Osteocyte (in vitro differentiated cells): ENCODE measurements around the gene JPT1. TPM values are rescaled to one million over a fixed set of nuclear protein-coding genes. Genes with fewer than 3 reads are reported as not detected.
A peak's percentile ranks its signal among the peaks of the same experiment; 100 is the strongest.

ENCODE experiments used
- DNase-seq: peaks from one replicate; pipeline ENCODE4 v3.0.0; 2021; ENCODE audit warnings: mixed read lengths; ENCODE audit not compliant: unreplicated experiment; ENCODE audit errors: extremely low spot score
- H3K27ac Mint-ChIP-seq: one replicate; pipeline ENCODE4 v1.8.0; 2021; ENCODE audit warnings: mild to moderate bottlenecking, mixed read lengths; ENCODE audit not compliant: unreplicated experiment
- H3K27me3 Mint-ChIP-seq: one replicate; pipeline ENCODE4 v1.8.0; 2021; ENCODE audit warnings: mixed read lengths; ENCODE audit not compliant: unreplicated experiment
- H3K36me3 Mint-ChIP-seq: one replicate; pipeline ENCODE4 v1.8.0; 2021; ENCODE audit warnings: mixed read lengths; ENCODE audit not compliant: unreplicated experiment
- H3K4me1 Mint-ChIP-seq: one replicate; pipeline ENCODE4 v1.8.0; 2021; ENCODE audit warnings: mixed read lengths; ENCODE audit not compliant: unreplicated experiment
- H3K4me3 Mint-ChIP-seq: one replicate; pipeline ENCODE4 v1.8.0; 2021; ENCODE audit warnings: mild to moderate bottlenecking, moderate library complexity, mixed read lengths; ENCODE audit not compliant: unreplicated experiment
- H3K9me3 Mint-ChIP-seq: one replicate; pipeline ENCODE4 v1.8.0; 2021; ENCODE audit warnings: mixed read lengths; ENCODE audit not compliant: unreplicated experiment
- CTCF ChIP-seq: fragments of 200-600 bp; sonication (generic); IDR thresholded peaks from 2 replicates; pipeline ENCODE4 v1.5.0; 2021; ENCODE audit warnings: antibody characterized with exemption, mild to moderate bottlenecking, moderate library complexity
- long read RNA-seq: library from polyadenylated mRNA; unstranded; transcript quantifications from one replicate; pipeline ENCODE4 v2.0.0, GENCODE V29; 2021
- total RNA-seq: library from RNA; stranded (reverse); gene quantifications from 2 replicates; pipeline ENCODE4 v1.2.1, GENCODE V29; 2021

The JPT1 gene
- 89.7 and 95.9 TPM in 2 replicates for total RNA-seq
- long read RNA-seq, partial matches to known transcripts = 0 of 4 reads
- long read RNA-seq, other reads (novel, unspliced or antisense) = 4 of 4 reads

GRCh38 chr17:75154195-75155106 lies at the start of gene JPT1:
TSS of gene JPT1 (minus strand) at chr17:75154512. CDS start at chr17:75154397, 115 bp downstream.
- Mint-ChIP-seq H3K36me3 (peaks cover 2% of the 10 kb centered on the region), H3K4me1 (peaks cover 29% of the 10 kb centered on the region), H3K9me3 (no peaks in the 10 kb centered on the region), H3K27me3 (no peaks in the 10 kb centered on the region), H3K4me3 (peak within 1 kb of the TSS; percentile 89), H3K27ac (peak within 1 kb of the TSS; percentile 85)
- DNase-seq = peak; percentile 99
- no peak for TF ChIP-seq CTCF

GRCh38 chr17:75199886-75200618 lies 45.7 kb upstream of the JPT1 start:
- DNase-seq = no peak
- Mint-ChIP-seq H3K4me3 (no peak overlapping the region), H3K36me3 (no peaks in the 10 kb centered on the region), H3K9me3 (no peaks in the 10 kb centered on the region), H3K27me3 (no peaks in the 10 kb centered on the region), H3K4me1 (peaks cover 9% of the 10 kb centered on the region), H3K27ac (no peak overlapping the region)
- no peak for TF ChIP-seq CTCF

GRCh38 chr17:75194879-75195278 lies 40.6 kb upstream of the JPT1 start:
- H3K27ac Mint-ChIP-seq = no peak overlapping the region
- DNase-seq = no peak
- H3K36me3 Mint-ChIP-seq = no peaks in the 10 kb centered on the region
- H3K27me3 Mint-ChIP-seq = no peaks in the 10 kb centered on the region
- no peak for TF ChIP-seq CTCF
- H3K9me3 Mint-ChIP-seq = no peaks in the 10 kb centered on the region
- H3K4me3 Mint-ChIP-seq = no peak overlapping the region
- H3K4me1 Mint-ChIP-seq = peaks cover 5% of the 10 kb centered on the region

GRCh38 chr17:75191584-75191983 lies 37.3 kb upstream of the JPT1 start:
- DNase-seq = no peak
- no peak for TF ChIP-seq CTCF
- Mint-ChIP-seq H3K27ac (no peak overlapping the region), H3K4me3 (no peak overlapping the region), H3K9me3 (no peaks in the 10 kb centered on the region), H3K27me3 (no peaks in the 10 kb centered on the region), H3K4me1 (peaks cover 9% of the 10 kb centered on the region), H3K36me3 (no peaks in the 10 kb centered on the region)

GRCh38 chr17:75188614-75189013 lies 34.3 kb upstream of the JPT1 start:
- no peaks in the 10 kb centered on the region for H3K36me3 Mint-ChIP-seq
- H3K9me3 Mint-ChIP-seq = no peaks in the 10 kb centered on the region
- no peaks in the 10 kb centered on the region for H3K27me3 Mint-ChIP-seq
- H3K4me1 Mint-ChIP-seq = peaks cover 14% of the 10 kb centered on the region
- TF ChIP-seq CTCF = no peak
- no peak overlapping the region for H3K4me3 Mint-ChIP-seq
- DNase-seq = no peak
- H3K27ac Mint-ChIP-seq = no peak overlapping the region
